CD14-positive monocyte (primary cell): ENCODE measurements around the gene DUSP6. TPM values are rescaled to one million over a fixed set of nuclear protein-coding genes. Genes with fewer than 3 reads are reported as not detected.

Source experiments
- DNase-seq, 3 donors: peaks; one replicate each; pipeline ENCODE4 v3.0.0-alpha.2; 2011 to 2022
- H2AFZ ChIP-seq: 2 replicates; pipeline ENCODE4 v1.6.0; 2012; ENCODE audit warnings: mild to moderate bottlenecking, low read depth, low read length, inconsistent platforms; ENCODE audit not compliant: insufficient read depth, poor library complexity, severe bottlenecking
- H3K27ac ChIP-seq, 2 donors: 1 replicate in 1 of 2; 2 replicates in 1 of 2; pipeline ENCODE4 v1.5.1; 2012 to 2013; ENCODE audit warnings: low read length in 2 of 2, control low read depth in 1 of 2, inconsistent platforms in 1 of 2, low read depth in 1 of 2, mild to moderate bottlenecking in 1 of 2
- H3K27me3 ChIP-seq, 2 donors: one replicate each; pipeline versions ENCODE4 v1.6.0 to v1.6.1; 2011 to 2013; ENCODE audit warnings: low read length in 2 of 2; ENCODE audit not compliant: control insufficient read depth in 2 of 2, insufficient read depth in 2 of 2
- H3K36me3 ChIP-seq, 2 donors: replicated peaks in 1 of 2; 1 replicate in 1 of 2; 2 replicates in 1 of 2; pipeline versions ENCODE4 v1.5.1 to v1.6.1; 2012 to 2013; ENCODE audit warnings: low read length in 2 of 2, control low read depth in 1 of 2, inconsistent platforms in 1 of 2, mild to moderate bottlenecking in 1 of 2; ENCODE audit not compliant: insufficient read depth in 2 of 2, control insufficient read depth in 1 of 2
- H3K4me1 ChIP-seq, 2 donors: 1 replicate in 1 of 2; 2 replicates in 1 of 2; pipeline versions ENCODE4 v1.5.1 to v1.6.1; 2012 to 2013; ENCODE audit warnings: low read length in 2 of 2, control low read depth in 1 of 2, inconsistent platforms in 1 of 2, mild to moderate bottlenecking in 1 of 2, moderate library complexity in 1 of 2; ENCODE audit not compliant: insufficient read depth in 2 of 2, control insufficient read depth in 1 of 2
- H3K4me2 ChIP-seq: replicated peaks from 2 replicates; pipeline ENCODE3; 2012; ENCODE audit warnings: low read length, moderate library complexity, mild to moderate bottlenecking; ENCODE audit not compliant: poor library complexity, severe bottlenecking; ENCODE audit errors: extremely low read depth
- H3K4me3 ChIP-seq, 3 experiments: fragments of 200-600 bp in 1 of 3; sonication (generic) in 1 of 3; replicated peaks in 1 of 3; 1 replicate in 2 of 3; 2 replicates in 1 of 3; pipeline ENCODE4 v1.5.1; 2011 to 2013; ENCODE audit warnings: low read length in 3 of 3, mild to moderate bottlenecking in 3 of 3, control low read depth in 2 of 3, low read depth in 2 of 3, inconsistent platforms in 1 of 3, moderate library complexity in 1 of 3
- H3K79me2 ChIP-seq: 2 replicates; pipeline ENCODE4 v1.6.0; 2012; ENCODE audit warnings: mild to moderate bottlenecking, control low read depth, inconsistent platforms, low read length, moderate library complexity; ENCODE audit not compliant: insufficient read depth
- H3K9ac ChIP-seq: 2 replicates; pipeline ENCODE4 v1.6.0; 2017; ENCODE audit warnings: low read length, mild to moderate bottlenecking; ENCODE audit not compliant: insufficient read depth, poor library complexity, severe bottlenecking
- H3K9me3 ChIP-seq, 2 donors: replicated peaks in 1 of 2; 1 replicate in 1 of 2; 2 replicates in 1 of 2; pipeline versions ENCODE4 v1.5.1 to v1.6.1; 2012 to 2013; ENCODE audit warnings: low read length in 2 of 2, control low read depth in 1 of 2; ENCODE audit not compliant: control insufficient read depth in 1 of 2, insufficient read depth in 1 of 2
- H4K20me1 ChIP-seq: 2 replicates; pipeline ENCODE4 v1.6.0; 2012; ENCODE audit warnings: mild to moderate bottlenecking, low read length, control low read depth, moderate library complexity; ENCODE audit not compliant: insufficient read depth
- H3K27ac Mint-ChIP-seq, 7 donors: one replicate each; pipeline ENCODE4 v1.8.0; 2020; ENCODE audit warnings: mild to moderate bottlenecking in 7 of 7, mixed read lengths in 7 of 7, moderate library complexity in 6 of 7, inconsistent platforms in 2 of 7
- H3K27me3 Mint-ChIP-seq, 3 donors: one replicate each; pipeline ENCODE4 v1.8.0; 2021 to 2022; ENCODE audit warnings: low read depth in 3 of 3, mild to moderate bottlenecking in 3 of 3, mixed read lengths in 3 of 3, moderate library complexity in 3 of 3, inconsistent platforms in 1 of 3
- H3K36me3 Mint-ChIP-seq, 2 donors: one replicate each; pipeline ENCODE4 v1.8.0; 2020; ENCODE audit warnings: mixed read lengths in 2 of 2, inconsistent platforms in 1 of 2, mild to moderate bottlenecking in 1 of 2
- H3K4me1 Mint-ChIP-seq: one replicate; pipeline ENCODE4 v1.8.0; 2020; ENCODE audit warnings: mild to moderate bottlenecking, mixed read lengths
- H3K4me3 Mint-ChIP-seq, 2 donors: one replicate each; pipeline ENCODE4 v1.8.0; 2020; ENCODE audit warnings: mild to moderate bottlenecking in 2 of 2, mixed read lengths in 2 of 2, moderate library complexity in 1 of 2
- H3K9me3 Mint-ChIP-seq, 7 donors: one replicate each; pipeline ENCODE4 v1.8.0; 2020 to 2022; ENCODE audit warnings: mixed read lengths in 7 of 7, mild to moderate bottlenecking in 6 of 7, moderate library complexity in 6 of 7, inconsistent platforms in 2 of 7
- CTCF ChIP-seq: fragments of 200-600 bp; IDR thresholded peaks from one replicate; pipeline ENCODE4 v1.8.0; 2022; ENCODE audit warnings: antibody characterized with exemption, mild to moderate bottlenecking
- WGBS: methylation state at CpG from one replicate; pipeline ENCODE4 v1.1.5; 2013; ENCODE audit warnings: missing lambda C conversion rate; ENCODE audit not compliant: insufficient coverage; 5-methylcytosine and 5-hydroxymethylcytosine counted together
- intact Hi-C, 2 donors: fragments of 100-400 bp; cut with micrococcal nuclease; formaldehyde crosslinking; loops; one replicate each; pipeline versions ENCODE4 v1.15.0 to v1.15.1; 2023
- polyA plus RNA-seq, 3 donors: library from polyadenylated mRNA; depleted of rRNA in 1 of 3; unstranded in 2 of 3; stranded (reverse) in 1 of 3; fragments of 300-500 nt in 2 of 3; fragments of >200 nt in 1 of 3; fragmentation: Illumina TruSeq in 2 of 3; gene quantifications; 1 replicate in 2 of 3; 2 replicates in 1 of 3; pipeline ENCODE4 v1.2.3, GENCODE V29; 2012 to 2021

The DUSP6 gene
- polyA plus RNA-seq, 3 donors, result 195 to 880 (median 653) TPM

DNA sequence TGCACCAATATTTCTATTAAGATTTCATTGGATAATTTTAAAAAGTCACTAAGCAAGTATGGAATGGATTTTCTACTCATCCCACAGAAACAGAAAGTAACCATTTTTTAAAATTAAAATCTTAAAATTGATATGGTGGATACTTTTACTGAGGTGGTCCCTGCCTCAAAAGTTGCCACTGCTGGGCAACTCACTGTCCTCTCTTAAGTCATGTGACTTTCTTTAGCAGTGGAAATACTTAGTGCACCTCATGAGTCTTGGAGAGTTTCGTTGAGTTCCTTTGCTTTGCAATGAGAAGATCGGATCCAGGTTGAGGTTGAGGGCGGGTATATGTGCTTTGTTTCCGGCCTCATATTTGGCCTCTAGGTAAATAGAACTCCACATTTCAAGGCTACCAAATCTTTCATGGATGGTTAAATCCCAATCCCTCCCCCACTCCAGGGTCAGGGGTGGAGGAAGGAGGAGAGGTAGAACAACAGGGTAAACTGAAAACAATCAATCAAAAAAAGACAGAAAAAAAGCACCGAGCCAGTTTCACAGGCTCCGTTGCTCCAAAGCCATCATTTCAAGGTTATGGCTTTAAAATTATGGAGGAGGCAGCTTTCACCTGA is 39.5 kb upstream of the DUSP6 start:
- no peak for TF ChIP-seq CTCF
- Mint-ChIP-seq H3K9me3 (no peaks in the 10 kb centered on the region), H3K4me1 (peaks cover 51% of the 10 kb centered on the region), H3K27ac (peak overlapping the region in 6 of 7 donors; percentile 62 to 86 (median 74)), H3K27me3 (peaks cover 0 to 12% (median 2%) of the 10 kb centered on the region in 3 donors), H3K36me3 (peaks cover 0 to 2% of the 10 kb centered on the region in 2 donors), H3K4me3 (no peak overlapping the region)
- DNase-seq, result no peak
- H3K36me3 ChIP-seq, result no peaks in the 10 kb centered on the region
- H3K4me2 ChIP-seq, result no peak overlapping the region
- no peak overlapping the region for H3K4me3 ChIP-seq
- no peaks in the 10 kb centered on the region for H3K9me3 ChIP-seq
- H3K27me3 ChIP-seq, result no peaks in the 10 kb centered on the region
- H2AFZ ChIP-seq, result no peak overlapping the region
- H3K9ac ChIP-seq, result no peak overlapping the region
- intact Hi-C loops, result loop anchor here (5.0 kb wide), 2 partner anchors 40 kb away; partner anchors contain the start of gene DUSP6 (in 2 of the 2)
- H3K79me2 ChIP-seq, result no peaks in the 10 kb centered on the region
- no peak overlapping the region for H3K27ac ChIP-seq
- no CpG with 5 or more reads among the region's 6 CpGs for WGBS
- H3K4me1 ChIP-seq, result peaks cover 51 to 54% of the 10 kb centered on the region in 2 donors
- no peaks in the 10 kb centered on the region for H4K20me1 ChIP-seq

DNA sequence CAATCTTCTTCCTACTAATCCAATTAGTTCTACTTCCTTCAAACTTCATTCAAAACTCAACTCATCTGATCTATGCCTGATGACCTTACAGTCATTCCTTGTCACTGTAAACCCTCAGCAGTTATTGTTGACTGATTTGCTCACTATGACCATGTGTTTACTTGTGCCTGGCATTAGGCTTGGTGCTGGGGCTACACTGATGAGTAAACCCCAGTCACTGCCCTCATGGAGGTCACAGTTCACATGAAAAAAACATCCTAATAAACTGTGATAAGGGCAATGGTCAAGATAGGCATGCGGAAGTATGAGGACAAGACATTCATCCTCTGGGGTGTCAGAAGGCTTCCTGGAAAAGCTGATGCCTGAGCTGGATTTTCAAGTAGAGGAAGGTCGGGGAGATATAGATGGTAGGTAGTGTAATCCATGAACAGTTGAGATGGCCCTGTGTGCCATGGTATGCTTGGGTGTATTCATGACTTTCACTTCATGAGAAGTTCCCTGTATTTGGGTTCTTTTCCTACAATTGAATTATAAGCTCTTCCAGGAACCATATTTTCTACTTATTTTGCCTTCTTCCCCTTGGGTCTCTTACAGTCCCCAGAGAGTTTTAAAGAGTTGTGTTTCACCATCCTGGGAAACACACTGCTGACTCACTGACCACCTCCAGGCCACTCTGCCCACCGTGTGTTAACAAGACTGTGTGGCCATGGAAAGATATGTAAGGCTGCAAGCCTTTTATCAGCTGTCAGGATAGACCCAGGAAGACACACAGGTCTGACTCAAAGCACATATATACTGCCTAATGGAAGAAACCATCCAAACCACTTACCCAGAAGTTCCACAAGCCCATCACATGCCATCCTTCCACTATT is 38.7 kb upstream of the DUSP6 start:
- intact Hi-C loops, result loop anchor here (5.0 kb wide), 2 partner anchors 39 to 41 kb away; partner anchors contain the start of gene DUSP6 (in 2 of the 2)
- DNase-seq, result peak in 2 of 3 donors; percentile 27 to 81
- H3K36me3 ChIP-seq, result no peaks in the 10 kb centered on the region
- H3K4me1 ChIP-seq, result peaks cover 51 to 54% of the 10 kb centered on the region in 2 donors
- no CpG with 5 or more reads among the region's 3 CpGs for WGBS
- H3K9ac ChIP-seq, result no peak overlapping the region
- no peak overlapping the region for H2AFZ ChIP-seq
- H3K27me3 ChIP-seq, result no peaks in the 10 kb centered on the region
- Mint-ChIP-seq H3K9me3 (no peaks in the 10 kb centered on the region), H3K27ac (peak overlapping the region; percentile 62 to 88 (median 78)), H3K4me1 (peaks cover 51% of the 10 kb centered on the region), H3K27me3 (peaks cover 0 to 8% (median 2%) of the 10 kb centered on the region in 3 donors), H3K36me3 (peaks cover 0 to 2% of the 10 kb centered on the region in 2 donors), H3K4me3 (no peak overlapping the region)
- H3K27ac ChIP-seq, result peak overlapping the region in 1 of 2 donors; percentile 65
- no peaks in the 10 kb centered on the region for H4K20me1 ChIP-seq
- no peak overlapping the region for H3K4me2 ChIP-seq
- no peaks in the 10 kb centered on the region for H3K79me2 ChIP-seq
- H3K9me3 ChIP-seq, result no peaks in the 10 kb centered on the region
- H3K4me3 ChIP-seq, result no peak overlapping the region
- TF ChIP-seq CTCF, result no peak
